Right renal cortex interstitium (tissue), 3 donors: ENCODE measurements around the gene OR6S1. TPM values are rescaled to one million over a fixed set of nuclear protein-coding genes. Genes with fewer than 3 reads are reported as not detected.
"Not testable (repeated sequence)": the region's sequence is repeated elsewhere in the genome, so short reads cannot be mapped to it uniquely, and the experiment has no call there.

ENCODE experiments used
- DNase-seq, 3 donors: peaks; one replicate each; pipeline ENCODE4 v3.0.0-alpha.2; 2013; ENCODE audit warnings: low read depth in 3 of 3, low spot score in 2 of 3
- polyA plus RNA-seq, 3 donors: library from polyadenylated mRNA; unstranded; fragments of 120-200 nt; gene quantifications; one replicate each; pipeline ENCODE4 v1.2.1, GENCODE V29; 2013; ENCODE audit not compliant: insufficient read length in 3 of 3

OR6S1 gene
- polyA plus RNA-seq, 3 donors = not detected

- DNase-seq = no peak
Measured at GRCh38 chr14:20671597-20672283, 30.2 kb upstream of the OR6S1 start.

- DNase-seq = no peak
Measured at GRCh38 chr14:20668969-20669368, 27.5 kb upstream of the OR6S1 start.

GRCh38 chr14:20667957-20668356 lies 26.5 kb upstream of the OR6S1 start:
- DNase-seq = no peak

GRCh38 chr14:20666400-20666961 lies 25.0 kb upstream of the OR6S1 start:
- not testable (repeated sequence) for DNase-seq

GRCh38 chr14:20662968-20663732 lies 21.7 kb upstream of the OR6S1 start:
- DNase-seq = no peak

- DNase-seq = no peak
Measured at GRCh38 chr14:20661197-20661596, 19.7 kb upstream of the OR6S1 start.

GRCh38 chr14:20659813-20660395 lies 18.4 kb upstream of the OR6S1 start:
- no peak for DNase-seq

GRCh38 chr14:20659336-20659735 lies 17.8 kb upstream of the OR6S1 start:
- no peak for DNase-seq

- DNase-seq = no peak
Measured at GRCh38 chr14:20658246-20658645, 16.8 kb upstream of the OR6S1 start.

- no peak for DNase-seq
Measured at GRCh38 chr14:20657216-20658211, 16.0 kb upstream of the OR6S1 start.

GRCh38 chr14:20656274-20656673 lies 14.8 kb upstream of the OR6S1 start:
- no peak for DNase-seq

GRCh38 chr14:20655851-20656250 lies 14.4 kb upstream of the OR6S1 start:
- DNase-seq = no peak

GRCh38 chr14:20652996-20653975 lies 11.8 kb upstream of the OR6S1 start:
- DNase-seq = no peak

- no peak for DNase-seq
Measured at GRCh38 chr14:20645481-20645880, 4.0 kb upstream of the OR6S1 start.

GRCh38 chr14:20644520-20644919 lies 3.0 kb upstream of the OR6S1 start:
- DNase-seq = no peak

- not testable (repeated sequence) for DNase-seq
Measured at GRCh38 chr14:20642755-20643154, 1.3 kb upstream of the OR6S1 start.

- no peak for DNase-seq
Measured at GRCh38 chr14:20642182-20642581, 691 bp upstream of the OR6S1 start.

GRCh38 chr14:20632831-20633691 lies 8.4 kb downstream of the OR6S1 start:
- DNase-seq = no peak
